Subcutaneous abdominal adipose tissue (tissue), 5 donors: ENCODE results near the gene DOK6.

ENCODE experiments used
- H3K27ac ChIP-seq: one replicate; pipeline ENCODE4 v1.7.0; 2013; ENCODE audit warnings: low read depth, mild to moderate bottlenecking, inconsistent platforms, low read length, moderate library complexity
- H3K27me3 ChIP-seq, 5 donors: one replicate each; pipeline ENCODE4 v1.7.0; 2013; ENCODE audit warnings: low read length in 5 of 5, inconsistent platforms in 1 of 5; ENCODE audit not compliant: control insufficient read depth in 5 of 5, insufficient read depth in 4 of 5
- H3K36me3 ChIP-seq, 5 donors: one replicate each; pipeline ENCODE4 v1.7.0; 2013; ENCODE audit warnings: low read length in 5 of 5; ENCODE audit not compliant: control insufficient read depth in 5 of 5, insufficient read depth in 5 of 5
- H3K4me1 ChIP-seq, 5 donors: one replicate each; pipeline ENCODE4 v1.7.0; 2013; ENCODE audit warnings: low read length in 5 of 5, mild to moderate bottlenecking in 3 of 5, moderate library complexity in 1 of 5; ENCODE audit not compliant: control insufficient read depth in 5 of 5, insufficient read depth in 5 of 5
- H3K4me3 ChIP-seq, 5 donors: one replicate each; pipeline ENCODE4 v1.7.0; 2013; ENCODE audit warnings: low read length in 5 of 5, low read depth in 1 of 5
- H3K9ac ChIP-seq, 5 donors: one replicate each; pipeline ENCODE4 v1.7.0; 2013; ENCODE audit warnings: low read length in 5 of 5, mild to moderate bottlenecking in 4 of 5, moderate library complexity in 3 of 5
- H3K9me3 ChIP-seq, 5 donors: one replicate each; pipeline ENCODE4 v1.7.0; 2013; ENCODE audit warnings: low read length in 5 of 5; ENCODE audit not compliant: control insufficient read depth in 5 of 5
- donor health status: healthy.
- donor health status: healthy.
- donor health status: healthy.
- donor health status: healthy.
- donor health status: healthy.

DOK6 gene

DNA sequence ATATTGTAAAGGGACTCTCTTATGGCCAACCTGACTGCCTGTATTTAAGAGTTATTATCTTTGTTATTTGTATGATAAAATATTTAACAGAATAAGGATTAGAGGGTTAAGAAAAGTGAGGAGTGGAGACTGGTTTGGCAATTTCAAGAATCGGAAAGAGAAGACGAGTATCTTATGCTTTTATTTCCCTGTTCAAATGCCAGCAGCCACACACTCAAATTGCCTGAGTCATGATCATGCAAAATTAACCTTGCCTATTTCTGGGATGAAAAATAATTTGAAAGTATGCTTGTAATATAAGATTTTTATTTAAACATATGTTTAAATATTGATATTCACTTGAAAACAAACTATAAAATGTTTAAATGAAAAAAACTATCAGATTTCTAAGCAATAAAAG, 358.4 kb downstream of the DOK6 start:
- no peaks in the 10 kb centered on the region for H3K36me3 ChIP-seq
- no peaks in the 10 kb centered on the region for H3K4me1 ChIP-seq
- no peaks in the 10 kb centered on the region for H3K27me3 ChIP-seq
- H3K4me3 ChIP-seq, result no peak overlapping the region
- H3K9ac ChIP-seq, result no peak overlapping the region
- H3K9me3 ChIP-seq, result peaks cover 0 to 7% (median 5%) of the 10 kb centered on the region in 5 donors
- H3K27ac ChIP-seq, result no peak overlapping the region

DNA sequence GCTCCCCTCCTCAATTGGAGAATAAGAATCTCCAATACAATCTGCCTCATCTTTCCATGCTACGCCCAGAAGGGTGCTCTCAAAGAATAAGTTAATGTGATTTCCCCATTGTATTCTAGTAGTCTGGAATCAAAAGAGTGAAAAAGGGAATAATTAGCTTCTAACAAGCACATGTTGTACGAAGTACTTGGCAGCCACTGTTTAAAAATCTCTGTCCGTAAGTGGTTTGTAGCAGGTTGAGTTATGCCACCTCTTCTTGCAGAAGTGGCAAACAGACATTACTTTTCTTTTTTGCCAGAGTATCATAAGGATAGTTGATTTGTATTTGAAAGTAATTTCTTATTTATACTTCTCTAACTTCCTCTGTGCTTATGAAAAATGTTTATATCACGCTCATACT, 362.3 kb downstream of the DOK6 start:
- Histone ChIP-seq H3K9me3 (no peaks in the 10 kb centered on the region), H3K36me3 (no peaks in the 10 kb centered on the region), H3K4me1 (no peaks in the 10 kb centered on the region), H3K9ac (no peak overlapping the region), H3K27me3 (no peaks in the 10 kb centered on the region), H3K4me3 (no peak overlapping the region), H3K27ac (no peak overlapping the region)

DNA sequence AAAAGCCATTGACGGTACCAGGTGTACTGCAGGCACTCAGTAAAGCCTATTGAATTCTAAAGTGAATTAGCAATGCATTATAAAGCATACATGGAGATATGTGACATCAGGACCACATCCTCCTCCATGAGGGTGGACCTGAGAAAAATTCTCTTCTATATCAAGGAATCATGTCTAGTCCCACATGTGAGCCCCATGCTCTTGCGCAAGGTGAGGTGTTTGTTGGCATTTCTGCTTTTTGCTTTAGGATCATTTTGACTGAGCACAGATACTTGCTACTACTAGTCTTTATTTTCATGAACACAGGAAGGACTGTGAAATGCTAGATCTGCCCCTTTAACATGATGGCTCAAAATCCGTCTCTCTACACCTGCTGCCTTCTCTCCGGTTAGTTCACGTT, 363.1 kb downstream of the DOK6 start:
- H3K36me3 ChIP-seq, result no peaks in the 10 kb centered on the region
- no peaks in the 10 kb centered on the region for H3K27me3 ChIP-seq
- H3K9me3 ChIP-seq, result no peaks in the 10 kb centered on the region
- H3K9ac ChIP-seq, result no peak overlapping the region
- H3K27ac ChIP-seq, result no peak overlapping the region
- H3K4me1 ChIP-seq, result no peaks in the 10 kb centered on the region
- no peak overlapping the region for H3K4me3 ChIP-seq

DNA sequence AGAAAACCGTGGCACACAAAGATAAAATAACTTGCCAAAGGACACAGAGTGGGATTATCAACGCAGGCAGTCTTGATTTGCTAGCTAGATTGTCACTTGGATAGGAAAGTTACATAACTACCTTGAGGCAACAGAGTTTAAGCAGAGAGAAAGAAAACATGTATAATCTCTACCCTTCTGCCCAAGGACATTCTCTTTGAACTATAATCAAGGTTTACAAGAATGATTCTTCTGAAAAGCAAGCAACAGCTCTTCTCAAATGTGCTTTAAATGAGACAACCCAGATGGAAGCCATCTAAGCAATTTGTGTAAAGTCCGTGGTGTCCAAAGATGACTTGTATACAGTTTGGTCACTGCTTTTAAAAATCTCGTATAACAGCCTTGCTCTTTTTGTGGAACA, 369.6 kb downstream of the DOK6 start:
- H3K9ac ChIP-seq, result no peak overlapping the region
- no peak overlapping the region for H3K27ac ChIP-seq
- H3K27me3 ChIP-seq, result no peaks in the 10 kb centered on the region
- no peak overlapping the region for H3K4me3 ChIP-seq
- H3K9me3 ChIP-seq, result no peaks in the 10 kb centered on the region
- no peaks in the 10 kb centered on the region for H3K36me3 ChIP-seq
- no peaks in the 10 kb centered on the region for H3K4me1 ChIP-seq

DNA sequence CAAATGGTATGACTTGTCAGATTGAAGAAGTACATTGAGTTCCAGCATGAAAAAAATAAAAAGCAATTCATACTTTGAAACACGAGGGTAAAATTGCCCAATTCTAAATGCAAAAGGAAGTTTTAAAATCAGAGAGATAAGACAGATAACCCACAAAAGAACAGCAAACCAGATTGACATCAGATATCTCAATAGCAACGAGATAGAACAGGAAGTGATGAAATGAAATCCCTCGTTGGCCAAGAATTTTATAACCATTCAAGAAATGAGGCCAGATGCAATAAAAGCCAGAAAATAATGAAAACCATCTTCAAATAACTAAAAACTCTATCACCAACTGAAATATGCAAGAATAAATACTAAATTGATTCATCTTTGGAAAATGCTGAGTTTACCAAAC, 374.1 kb downstream of the DOK6 start:
- no peaks in the 10 kb centered on the region for H3K4me1 ChIP-seq
- H3K27me3 ChIP-seq, result no peaks in the 10 kb centered on the region
- H3K4me3 ChIP-seq, result no peak overlapping the region
- H3K36me3 ChIP-seq, result no peaks in the 10 kb centered on the region
- H3K27ac ChIP-seq, result no peak overlapping the region
- H3K9ac ChIP-seq, result no peak overlapping the region
- H3K9me3 ChIP-seq, result no peaks in the 10 kb centered on the region

DNA sequence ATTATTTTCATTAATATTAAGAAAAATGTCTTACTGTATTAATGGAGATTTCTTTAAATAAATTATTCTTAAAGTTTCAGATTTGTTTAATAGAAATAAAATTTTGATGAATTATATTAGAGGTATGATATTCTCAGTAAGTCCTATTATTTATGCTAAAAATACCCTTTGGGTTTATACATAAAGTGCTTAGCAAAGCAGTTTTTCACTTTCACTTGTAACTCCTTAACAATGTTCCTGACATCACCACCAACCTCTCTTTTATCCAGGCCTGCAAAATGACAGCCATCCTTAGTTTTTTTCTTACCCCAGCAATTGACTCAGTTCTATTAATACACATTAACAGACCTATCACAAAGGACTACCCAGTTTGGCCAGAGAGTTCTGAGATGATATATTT, 376.6 kb downstream of the DOK6 start:
- H3K27ac ChIP-seq, result no peak overlapping the region
- no peaks in the 10 kb centered on the region for H3K4me1 ChIP-seq
- no peaks in the 10 kb centered on the region for H3K9me3 ChIP-seq
- H3K36me3 ChIP-seq, result no peaks in the 10 kb centered on the region
- no peak overlapping the region for H3K9ac ChIP-seq
- H3K27me3 ChIP-seq, result no peaks in the 10 kb centered on the region
- H3K4me3 ChIP-seq, result no peak overlapping the region

DNA sequence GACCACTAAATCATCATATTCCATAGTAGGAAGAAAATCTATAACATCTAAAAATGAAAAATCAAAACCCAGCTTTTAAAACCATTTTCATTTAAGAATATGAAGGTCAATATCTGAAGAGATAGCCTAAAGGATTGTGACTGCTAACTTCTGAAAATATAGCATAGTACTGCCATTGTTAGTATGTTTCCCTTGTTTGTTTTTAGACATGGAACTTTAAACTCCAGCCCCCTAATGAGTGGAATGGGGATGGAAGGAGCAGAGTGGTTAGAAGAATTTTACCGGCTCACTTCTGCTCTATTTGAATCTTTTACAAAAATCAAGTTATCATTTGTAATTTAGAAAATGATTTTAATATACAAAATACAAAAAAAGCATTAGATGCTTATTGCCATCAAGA, 378.0 kb downstream of the DOK6 start:
- H3K27me3 ChIP-seq, result no peaks in the 10 kb centered on the region
- H3K27ac ChIP-seq, result no peak overlapping the region
- no peaks in the 10 kb centered on the region for H3K9me3 ChIP-seq
- no peaks in the 10 kb centered on the region for H3K4me1 ChIP-seq
- H3K9ac ChIP-seq, result no peak overlapping the region
- no peak overlapping the region for H3K4me3 ChIP-seq
- no peaks in the 10 kb centered on the region for H3K36me3 ChIP-seq

DNA sequence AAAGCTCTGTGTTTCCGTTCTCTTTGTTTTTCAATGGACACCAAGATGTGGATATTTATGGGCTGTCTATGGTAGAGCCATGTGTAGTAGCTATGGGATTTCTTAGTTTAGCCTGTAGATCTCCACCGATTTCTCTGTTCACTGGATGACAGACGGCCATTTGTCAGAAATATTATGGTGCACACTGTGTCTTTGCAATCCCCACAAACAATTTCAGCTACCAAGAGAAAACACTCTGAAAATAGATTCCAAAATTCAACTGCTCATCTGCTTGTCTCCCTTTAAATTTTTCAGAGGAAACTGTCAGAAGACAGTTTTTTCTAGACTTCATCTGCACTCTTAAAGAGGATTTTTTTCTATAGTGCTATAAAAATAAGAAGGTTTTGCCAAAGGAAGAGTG, 380.2 kb downstream of the DOK6 start:
- H3K36me3 ChIP-seq, result no peaks in the 10 kb centered on the region
- no peaks in the 10 kb centered on the region for H3K4me1 ChIP-seq
- H3K27ac ChIP-seq, result no peak overlapping the region
- no peak overlapping the region for H3K4me3 ChIP-seq
- no peaks in the 10 kb centered on the region for H3K27me3 ChIP-seq
- H3K9ac ChIP-seq, result no peak overlapping the region
- H3K9me3 ChIP-seq, result no peaks in the 10 kb centered on the region

DNA sequence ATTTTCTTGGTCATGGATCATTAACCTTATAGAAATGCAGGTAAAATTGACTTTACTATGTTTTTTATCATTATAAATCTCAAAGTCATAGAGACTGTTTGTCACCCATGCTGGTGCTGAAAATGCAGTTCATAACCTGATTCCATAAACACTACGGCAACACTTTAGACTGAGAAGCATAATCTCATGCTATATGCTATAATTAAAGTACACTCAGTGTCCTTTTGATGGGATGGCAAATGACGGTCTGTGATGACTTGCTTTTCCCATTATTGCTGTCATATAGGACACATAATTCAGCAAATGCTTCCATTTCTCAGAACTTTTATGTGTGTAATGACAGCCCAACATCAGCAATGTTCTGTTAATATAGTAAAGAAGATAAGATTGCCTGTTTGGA, 384.1 kb downstream of the DOK6 start:
- Histone ChIP-seq H3K4me3 (no peak overlapping the region), H3K4me1 (no peaks in the 10 kb centered on the region), H3K9ac (no peak overlapping the region), H3K27me3 (no peaks in the 10 kb centered on the region), H3K36me3 (no peaks in the 10 kb centered on the region), H3K9me3 (no peaks in the 10 kb centered on the region), H3K27ac (no peak overlapping the region)

DNA sequence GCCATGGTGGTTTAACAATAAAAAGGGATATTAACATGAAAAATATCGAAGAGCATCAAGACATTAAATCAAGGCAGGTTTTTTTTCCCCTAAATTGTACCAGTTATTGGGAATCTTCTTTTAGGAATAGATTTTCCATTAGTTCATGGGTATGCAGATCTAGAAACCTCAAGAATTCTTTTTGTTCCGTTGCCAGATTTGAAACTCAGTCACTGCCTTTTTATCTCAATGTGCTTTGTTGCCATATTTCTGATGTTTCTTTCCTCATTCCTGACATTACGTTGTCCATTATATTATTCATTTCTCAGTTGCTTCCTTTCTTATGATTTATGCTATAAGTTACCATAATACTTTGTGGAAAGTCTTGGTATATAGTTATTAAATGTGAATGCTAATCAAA, 384.8 kb downstream of the DOK6 start:
- Histone ChIP-seq H3K4me3 (no peak overlapping the region), H3K9ac (no peak overlapping the region), H3K27me3 (no peaks in the 10 kb centered on the region), H3K4me1 (no peaks in the 10 kb centered on the region), H3K36me3 (no peaks in the 10 kb centered on the region), H3K9me3 (no peaks in the 10 kb centered on the region), H3K27ac (no peak overlapping the region)

DNA sequence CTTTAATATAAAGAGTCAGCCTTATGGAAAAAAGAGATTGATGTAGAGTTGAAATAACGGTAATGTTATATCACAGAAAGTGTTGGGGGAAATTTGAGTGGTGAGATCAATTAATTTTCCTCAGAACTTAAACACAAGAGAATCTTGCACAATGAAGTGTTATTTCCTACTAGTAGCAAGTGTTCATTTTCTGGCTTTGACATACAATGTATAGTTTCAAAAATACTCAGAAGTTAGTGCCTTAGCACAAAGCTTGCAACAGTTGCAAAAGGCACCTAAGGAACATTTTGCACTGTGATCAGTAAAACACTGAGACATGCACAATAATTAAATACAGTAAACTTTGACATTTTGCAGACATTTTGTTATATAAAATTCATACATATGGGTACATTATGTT, 385.7 kb downstream of the DOK6 start:
- H3K9me3 ChIP-seq, result no peaks in the 10 kb centered on the region
- no peak overlapping the region for H3K9ac ChIP-seq
- H3K36me3 ChIP-seq, result no peaks in the 10 kb centered on the region
- H3K4me1 ChIP-seq, result no peaks in the 10 kb centered on the region
- H3K27me3 ChIP-seq, result no peaks in the 10 kb centered on the region
- H3K4me3 ChIP-seq, result no peak overlapping the region
- no peak overlapping the region for H3K27ac ChIP-seq
